K562 (cell line): ENCODE measurements around the gene LRRK1. TPM values are rescaled to one million over a fixed set of nuclear protein-coding genes. Genes with fewer than 3 reads are reported as not detected.
A peak's percentile ranks its signal among the peaks of the same experiment; 100 is the strongest.

ENCODE experiments used
- ATAC-seq: fragments of 200-7000 bp; cut with Tn5 transposase; 3 replicates; pipeline ENCODE4 v1.9.1; 2020; ENCODE audit warnings: moderate library complexity
- BruUV-seq: library from RNA; stranded (reverse); fragments of 400-500 nt; replicated peaks from 2 replicates; lab custom pipeline; 2021; lab: Mats Ljungman, UMichigan
- CTCF ChIA-PET: fragments of 300-600 bp; formaldehyde crosslinking; extraction: SDS; loops from one replicate; lab custom pipeline; 2021; ENCODE audit warnings: low intra/inter-chr PET ratio; lab: Yijun Ruan, JAX
- POLR2A ChIA-PET: fragments of 300-600, 350-650 bp; sonication (Branson Sonifier 250); formaldehyde crosslinking; extraction: SDS; loops from one replicate; lab custom pipeline; 2021; ENCODE audit warnings: antibody characterized with exemption, inconsistent platforms; lab: Yijun Ruan, JAX
- DNase-seq, 4 experiments: peaks; one replicate each; pipeline versions ENCODE4 v3.0.0 to v3.0.0-alpha.2; 2011 to 2018; ENCODE audit warnings: low spot score in 3 of 4, mixed read lengths in 3 of 4; ENCODE audit errors: extremely low read depth in 1 of 4
- FAIRE-seq: peaks from 2 replicates; lab custom pipeline; 2011; peaks lifted over from hg19 to GRCh38; lab: Jason Lieb, UNC
- H2AFZ ChIP-seq: 2 replicates; pipeline ENCODE4 v1.6.0; 2011; ENCODE audit warnings: low read depth, low read length, control low read depth, inconsistent platforms
- H3K27ac ChIP-seq: fragments of 200-600 bp; 3 replicates; pipeline ENCODE4 v1.8.0; 2011; ENCODE audit warnings: low read depth, mild to moderate bottlenecking, control low read depth, inconsistent platforms, low read length, moderate library complexity, mixed read lengths; ENCODE audit errors: extremely low read depth
- H3K27me3 ChIP-seq, 2 experiments: fragments of 300-600 bp in 1 of 2; 2 replicates in 1 of 2; 3 replicates in 1 of 2; pipeline versions ENCODE4 v1.6.0 to v1.8.0; 2011; ENCODE audit warnings: inconsistent platforms in 2 of 2, low read length in 2 of 2, mild to moderate bottlenecking in 1 of 2, mixed read lengths in 1 of 2, moderate library complexity in 1 of 2; ENCODE audit not compliant: control insufficient read depth in 2 of 2, insufficient read depth in 2 of 2
- H3K36me3 ChIP-seq: fragments of 300-600 bp; 3 replicates; pipeline ENCODE4 v1.8.0; 2011; ENCODE audit warnings: mild to moderate bottlenecking, low read length, inconsistent platforms; ENCODE audit not compliant: control insufficient read depth, insufficient read depth
- H3K4me1 ChIP-seq, 2 experiments: fragments of 200-600 bp in 1 of 2; replicated peaks in 1 of 2; 2 replicates in 1 of 2; 3 replicates in 1 of 2; pipeline versions ENCODE4 v1.5.1 to v1.8.0; 2011; ENCODE audit warnings: inconsistent platforms in 2 of 2, low read length in 2 of 2, mild to moderate bottlenecking in 1 of 2, mixed read lengths in 1 of 2, moderate library complexity in 1 of 2; ENCODE audit not compliant: control insufficient read depth in 2 of 2, insufficient read depth in 2 of 2
- H3K4me2 ChIP-seq: 2 replicates; pipeline ENCODE4 v1.6.1; 2011; ENCODE audit warnings: low read length, control low read depth, inconsistent platforms, mixed read lengths; ENCODE audit not compliant: insufficient read depth
- H3K4me3 ChIP-seq: fragments of 200-600 bp; sonication (generic), shearing (Covaris generic); 2 replicates; pipeline ENCODE4 v1.5.1; 2016; ENCODE audit warnings: control low read depth, inconsistent platforms
- H3K79me2 ChIP-seq: fragments of 200-600 bp; 3 replicates; pipeline ENCODE4 v1.8.0; 2011; ENCODE audit warnings: low read length, inconsistent platforms; ENCODE audit not compliant: control insufficient read depth, insufficient read depth
- H3K9ac ChIP-seq, 2 experiments: 2 replicates each; pipeline versions ENCODE4 v1.6.0 to v1.6.1; 2011; ENCODE audit warnings: low read depth in 2 of 2, low read length in 2 of 2, control low read depth in 1 of 2, inconsistent platforms in 1 of 2, mild to moderate bottlenecking in 1 of 2, mixed read lengths in 1 of 2; ENCODE audit not compliant: insufficient read depth in 1 of 2
- H3K9me1 ChIP-seq: one replicate; pipeline ENCODE4 v1.6.0; 2011; ENCODE audit warnings: inconsistent platforms, mild to moderate bottlenecking, low read length, moderate library complexity; ENCODE audit not compliant: control insufficient read depth, insufficient read depth
- H3K9me3 ChIP-seq: replicated peaks from 2 replicates; pipeline ENCODE4 v1.5.1; 2011; ENCODE audit warnings: low read depth, low read length, inconsistent platforms; ENCODE audit not compliant: control insufficient read depth, insufficient read depth
- H4K20me1 ChIP-seq: replicated peaks from 2 replicates; pipeline ENCODE4 v1.6.1; 2011; ENCODE audit warnings: low read length, inconsistent platforms, mixed read lengths; ENCODE audit not compliant: control insufficient read depth, insufficient read depth
- CHD4 ChIP-seq: fragments of 200-600 bp; sonication (generic); IDR thresholded peaks from 3 replicates; pipeline ENCODE4 v1.6.1; 2012; ENCODE audit warnings: low read depth, mild to moderate bottlenecking, mixed read lengths, low read length, inconsistent platforms; ENCODE audit not compliant: insufficient read depth, insufficient replicate concordance, poor library complexity, severe bottlenecking
- CREM ChIP-seq: IDR thresholded peaks from 2 replicates; pipeline ENCODE4 v1.6.1; 2014; ENCODE audit warnings: antibody characterized with exemption, low read depth
- ELF4 ChIP-seq: fragments of 450-650 bp; formaldehyde crosslinking; IDR thresholded peaks from 2 replicates; pipeline ENCODE4 v1.4.0; 2022; ENCODE audit warnings: missing genetic modification characterization
- MCM3 ChIP-seq: fragments of 450-650 bp; IDR thresholded peaks from 2 replicates; pipeline ENCODE4 v1.6.1; 2016
- MTA2 ChIP-seq: fragments of 450-650 bp; IDR thresholded peaks from 2 replicates; pipeline ENCODE4 v1.6.1; 2016; ENCODE audit warnings: low read depth
- MYBL2 ChIP-seq, 2 experiments: fragments of 450-650 bp in 1 of 2; sonication (generic) in 1 of 2; formaldehyde crosslinking in 1 of 2; IDR thresholded peaks; 2 replicates each; pipeline versions ENCODE4 v1.6.1 to v1.8.1; 2017 to 2022; ENCODE audit warnings: borderline replicate concordance in 1 of 2, inconsistent platforms in 1 of 2, low read depth in 1 of 2, mild to moderate bottlenecking in 1 of 2, missing genetic modification reagents in 1 of 2, moderate library complexity in 1 of 2
- NRF1 ChIP-seq, 2 experiments: fragments of 450-650 bp; IDR thresholded peaks in 1 of 2; conservative IDR thresholded peaks in 1 of 2; 2 replicates each; pipeline ENCODE4 v1.6.1; 2014; ENCODE audit warnings: mild to moderate bottlenecking in 2 of 2
- SPI1 ChIP-seq: IDR thresholded peaks from 2 replicates; pipeline ENCODE4 v1.6.1; 2011; ENCODE audit warnings: low read depth, low read length, control low read depth, borderline replicate concordance
- TAF7 ChIP-seq: fragments of 450-650 bp; IDR thresholded peaks from 2 replicates; pipeline ENCODE4 v1.6.1; 2016; ENCODE audit warnings: missing genetic modification characterization, missing compliant biosample characterization
- TBP ChIP-seq: optimal IDR thresholded peaks from 2 replicates; pipeline ENCODE3; 2011; ENCODE audit warnings: low read depth, low read length, improper control_type of control experiment
- ZBTB7A ChIP-seq: IDR thresholded peaks from 2 replicates; pipeline ENCODE4 v1.6.1; 2011; ENCODE audit warnings: low read depth, mild to moderate bottlenecking, low read length, moderate library complexity, borderline replicate concordance; ENCODE audit not compliant: control insufficient read depth
- ZNF239 ChIP-seq: fragments of 250-450 bp; sonication (Bioruptor Pico); IDR thresholded peaks from 2 replicates; pipeline ENCODE4 v1.4.0; 2020; ENCODE audit warnings: mild to moderate bottlenecking
- ZNF316 ChIP-seq: fragments of 450-650 bp; IDR thresholded peaks from 2 replicates; pipeline ENCODE4 v1.6.1; 2016
- ZNF347 ChIP-seq: fragments of 450-650 bp; formaldehyde crosslinking; IDR thresholded peaks from 2 replicates; pipeline ENCODE4 v1.4.0; 2020; ENCODE audit warnings: low read depth, mild to moderate bottlenecking, moderate library complexity
- WGBS: fragments of 100-300 bp; shearing (Covaris generic); methylation state at CpG from one replicate; pipeline ENCODE4 v1.1.6; 2016; ENCODE audit warnings: low coverage, mixed read lengths; ENCODE audit not compliant: insufficient coverage; ENCODE audit errors: missing lambda C conversion rate; 5-methylcytosine and 5-hydroxymethylcytosine counted together
- in situ Hi-C: fragments of 300-500 bp; cut with MboI; formaldehyde crosslinking; loops from 4 replicates; pipeline ENCODE4 v1.15.0; 2018; ENCODE audit warnings: inconsistent platforms, mixed read lengths
- intact Hi-C: fragments of 100-400 bp; cut with micrococcal nuclease; formaldehyde crosslinking; loops from 2 replicates; pipeline ENCODE4 v1.14.2; 2022
- polyA plus RNA-seq, 8 experiments: library from polyadenylated mRNA; depleted of rRNA in 4 of 8; stranded (reverse) in 5 of 8; unstranded in 3 of 8; fragments of >200 nt; fragmentation: Nextera tagmentation in 2 of 8; fragmentation: Illumina TruSeq in 1 of 8; extraction: Ambion mirVana in 2 of 8; extraction: Trizol in 1 of 8; gene quantifications; 2 replicates each; pipeline versions ENCODE4 v1.2.1 to v1.2.3, GENCODE V29; 2011 to 2014; ENCODE audit warnings: inconsistent platforms in 1 of 8, missing spikeins in 1 of 8
- total RNA-seq, 7 experiments: library from RNA; depleted of rRNA in 6 of 7; stranded (reverse); fragments of >200 nt in 6 of 7; fragmentation: Illumina TruSeq in 2 of 7; extraction: Trizol in 2 of 7; gene quantifications; 2 replicates each; pipeline versions ENCODE4 v1.2.1 to v1.2.3, GENCODE V29; 2011 to 2021; ENCODE audit warnings: low replicate concordance in 1 of 7
- TF ChIP-seq, protein P1 (sequence below): fragments of 450-650 bp; formaldehyde crosslinking; IDR thresholded peaks from 2 replicates; pipeline ENCODE4 v1.4.0; 2020; ENCODE audit warnings: mild to moderate bottlenecking, mixed read lengths
- TF ChIP-seq, protein P2 (sequence below): sonication (generic); formaldehyde crosslinking; IDR thresholded peaks from 2 replicates; pipeline ENCODE4 v1.8.0; 2022; ENCODE audit warnings: missing genetic modification reagents, mild to moderate bottlenecking, borderline replicate concordance
- TF ChIP-seq, protein P3 (sequence below): fragments of 450-650 bp; IDR thresholded peaks from 2 replicates; pipeline ENCODE4 v1.6.1; 2014; ENCODE audit warnings: low read depth, mild to moderate bottlenecking, moderate library complexity, borderline replicate concordance

The LRRK1 gene
- total and polyA plus RNA-seq, 9 of the 15 experiments (the other 6 are each of a cell fraction or from before 2014, with no cell fraction given) = 0.01 to 1.5 (median 0.11) TPM

DNA sequence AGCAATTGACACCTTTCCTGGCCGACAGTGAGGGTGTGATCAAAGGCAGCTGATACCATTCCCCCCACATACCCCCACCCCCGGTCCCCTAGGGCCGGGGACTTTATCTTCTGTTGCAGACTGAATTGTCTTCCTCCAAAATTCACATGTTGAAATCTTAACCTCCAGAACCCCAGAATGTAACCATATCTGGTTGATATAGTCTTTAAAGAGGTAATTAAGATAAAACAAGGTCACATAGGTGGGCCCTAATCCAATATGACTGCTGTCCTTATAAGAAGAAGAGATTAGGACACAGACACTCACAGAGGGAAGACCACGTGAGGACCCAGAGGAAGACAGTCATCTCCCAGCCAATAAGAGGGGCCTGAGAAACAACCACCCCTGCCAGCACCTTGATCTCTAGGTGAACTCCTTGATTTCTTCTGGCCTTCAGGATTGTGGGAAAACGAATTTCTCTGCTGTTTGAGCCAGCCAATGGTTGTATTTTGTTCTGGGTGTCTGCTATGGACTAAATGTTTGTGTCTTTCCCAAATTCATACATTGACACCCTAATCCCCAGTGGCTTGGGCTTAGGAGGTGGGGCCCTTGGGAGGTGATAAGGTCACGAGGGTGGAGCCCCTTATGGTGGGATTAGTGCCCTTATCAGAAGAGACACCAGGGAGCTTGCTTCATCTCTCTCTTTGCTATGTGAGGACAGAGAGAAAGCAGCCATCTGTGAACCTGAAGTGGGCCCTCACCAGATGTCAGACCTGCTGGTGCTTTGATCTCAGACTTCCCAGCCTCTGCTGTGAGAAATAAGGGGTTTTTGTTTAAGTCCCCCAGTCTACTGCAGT lies 188.7 kb downstream of the LRRK1 start:
- in situ Hi-C loops = no loop called here
- TF ChIP-seq ZNF239 (CRISPR knock-in tag) (no peak), ZBTB7A (peak; percentile 61), NRF1 (conservative IDR thresholded peaks at IDR 0.05 in 1 of 2, IDR thresholded peaks at IDR 0.05 in 1 of 2) (no peak), MCM3 (no peak), CHD4 (no peak), MTA2 (peak; percentile 83), MYBL2 (IDR thresholded peaks at IDR 0.05; ENCODE audit: low read depth) (no peak), MYBL2 (CRISPR knock-in tag; IDR thresholded peaks at IDR 0.05; ENCODE audit: borderline replicate concordance) (no peak), CREM (no peak), TBP (no peak), ZNF316 (no peak), ELF4 (no peak), SPI1 (no peak), TAF7 (no peak), ZNF347 (no peak)
- TF ChIP-seq, protein P1, sequence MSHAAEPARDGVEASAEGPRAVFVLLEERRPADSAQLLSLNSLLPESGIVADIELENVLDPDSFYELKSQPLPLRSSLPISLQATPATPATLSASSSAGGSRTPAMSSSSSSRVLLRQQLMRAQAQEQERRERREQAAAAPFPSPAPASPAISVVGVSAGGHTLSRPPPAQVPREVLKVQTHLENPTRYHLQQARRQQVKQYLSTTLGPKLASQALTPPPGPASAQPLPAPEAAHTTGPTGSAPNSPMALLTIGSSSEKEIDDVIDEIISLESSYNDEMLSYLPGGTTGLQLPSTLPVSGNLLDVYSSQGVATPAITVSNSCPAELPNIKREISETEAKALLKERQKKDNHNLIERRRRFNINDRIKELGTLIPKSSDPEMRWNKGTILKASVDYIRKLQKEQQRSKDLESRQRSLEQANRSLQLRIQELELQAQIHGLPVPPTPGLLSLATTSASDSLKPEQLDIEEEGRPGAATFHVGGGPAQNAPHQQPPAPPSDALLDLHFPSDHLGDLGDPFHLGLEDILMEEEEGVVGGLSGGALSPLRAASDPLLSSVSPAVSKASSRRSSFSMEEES (CRISPR knock-in tag) = peak; percentile 19; the same call in 1 of the 2 replicates
- TF ChIP-seq, protein P2, sequence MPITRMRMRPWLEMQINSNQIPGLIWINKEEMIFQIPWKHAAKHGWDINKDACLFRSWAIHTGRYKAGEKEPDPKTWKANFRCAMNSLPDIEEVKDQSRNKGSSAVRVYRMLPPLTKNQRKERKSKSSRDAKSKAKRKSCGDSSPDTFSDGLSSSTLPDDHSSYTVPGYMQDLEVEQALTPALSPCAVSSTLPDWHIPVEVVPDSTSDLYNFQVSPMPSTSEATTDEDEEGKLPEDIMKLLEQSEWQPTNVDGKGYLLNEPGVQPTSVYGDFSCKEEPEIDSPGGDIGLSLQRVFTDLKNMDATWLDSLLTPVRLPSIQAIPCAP (CRISPR knock-in tag) = no peak
- TF ChIP-seq, protein P3, sequence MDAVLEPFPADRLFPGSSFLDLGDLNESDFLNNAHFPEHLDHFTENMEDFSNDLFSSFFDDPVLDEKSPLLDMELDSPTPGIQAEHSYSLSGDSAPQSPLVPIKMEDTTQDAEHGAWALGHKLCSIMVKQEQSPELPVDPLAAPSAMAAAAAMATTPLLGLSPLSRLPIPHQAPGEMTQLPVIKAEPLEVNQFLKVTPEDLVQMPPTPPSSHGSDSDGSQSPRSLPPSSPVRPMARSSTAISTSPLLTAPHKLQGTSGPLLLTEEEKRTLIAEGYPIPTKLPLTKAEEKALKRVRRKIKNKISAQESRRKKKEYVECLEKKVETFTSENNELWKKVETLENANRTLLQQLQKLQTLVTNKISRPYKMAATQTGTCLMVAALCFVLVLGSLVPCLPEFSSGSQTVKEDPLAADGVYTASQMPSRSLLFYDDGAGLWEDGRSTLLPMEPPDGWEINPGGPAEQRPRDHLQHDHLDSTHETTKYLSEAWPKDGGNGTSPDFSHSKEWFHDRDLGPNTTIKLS = no peak

More for the DNA sequence above, 188.7 kb downstream of the LRRK1 start:
- ATAC-seq (peak; percentile 66), FAIRE-seq (peak; percentile 93), DNase-seq (peak; percentile 41 to 76 (median 62))
- CTCF ChIA-PET = no interaction called here
- Histone ChIP-seq H3K9ac (no peak overlapping the region), H2AFZ (no peak overlapping the region), H3K36me3 (no peaks in the 10 kb centered on the region), H3K4me2 (peak overlapping the region; percentile 57; the same call in 1 of the 2 replicates), H3K79me2 (no peaks in the 10 kb centered on the region), H4K20me1 (no peaks in the 10 kb centered on the region; the same call in 1 of the 2 replicates), H3K9me3 (no peaks in the 10 kb centered on the region), H3K27me3 (peaks cover 0 to 18% of the 10 kb centered on the region in 2 experiments; a peak in 3 of 5 replicates), H3K4me3 (no peak overlapping the region), H3K9me1 (no peaks in the 10 kb centered on the region), H3K4me1 (peaks cover 18 to 27% of the 10 kb centered on the region in 2 experiments), H3K27ac (no peak overlapping the region)
- POLR2A ChIA-PET = interaction anchor here (1.0 kb wide), 1 partner anchor 9 kb away, joined by 4 read pairs; no protein-coding TSS in a partner anchor
- WGBS = 0% methylated on average over 3 of the region's 6 CpGs
- no TSS peak for BruUV-seq
- intact Hi-C loops = no loop called here
